H1 (cell line): ENCODE data around the gene CCDC137. TPM values are rescaled to one million over a fixed set of nuclear protein-coding genes. Genes with fewer than 3 reads are reported as not detected.
A peak's percentile ranks its signal among the peaks of the same experiment; 100 is the strongest.

ENCODE experiments used
- CTCF ChIA-PET: fragments of 300-600 bp; sonication (Branson Sonifier 250); formaldehyde crosslinking; loops from one replicate; lab custom pipeline; 2021; ENCODE audit not compliant: partially characterized antibody; lab: Charles Lee
- POLR2A ChIA-PET: fragments of 300-600 bp; sonication (Branson Sonifier 250); formaldehyde crosslinking; loops from one replicate; lab custom pipeline; 2021; ENCODE audit warnings: inconsistent platforms; ENCODE audit not compliant: partially characterized antibody; lab: Charles Lee
- DNase-seq, 2 experiments: peaks; one replicate each; pipeline versions ENCODE4 v3.0.0 to v3.0.0-alpha.2; 2010 to 2022; ENCODE audit warnings: low spot score in 2 of 2, low read depth in 1 of 2, mixed read lengths in 1 of 2
- FAIRE-seq: peaks from 2 replicates; lab custom pipeline; 2011; peaks lifted over from hg19 to GRCh38; lab: Jason Lieb, UNC
- H2AFZ ChIP-seq: 2 replicates; pipeline ENCODE4 v1.8.1; 2012; ENCODE audit warnings: low read length, inconsistent platforms
- H2AK5ac ChIP-seq: 2 replicates; pipeline ENCODE4 v1.6.1; 2013; ENCODE audit warnings: low read depth, low read length
- H2BK120ac ChIP-seq: replicated peaks from 2 replicates; pipeline ENCODE3; 2013; ENCODE audit warnings: low read depth, low read length, inconsistent platforms
- H2BK12ac ChIP-seq: 2 replicates; pipeline ENCODE4 v1.6.1; 2013; ENCODE audit warnings: low read depth, low read length
- H2BK15ac ChIP-seq: 2 replicates; pipeline ENCODE4 v1.6.1; 2013; ENCODE audit warnings: low read length
- H2BK20ac ChIP-seq: 2 replicates; pipeline ENCODE4 v1.6.1; 2013; ENCODE audit warnings: low read length
- H2BK5ac ChIP-seq: 2 replicates; pipeline ENCODE4 v1.6.1; 2013; ENCODE audit warnings: low read depth, low read length
- H3K14ac ChIP-seq: 2 replicates; pipeline ENCODE4 v1.6.1; 2013; ENCODE audit warnings: inconsistent platforms; ENCODE audit not compliant: insufficient read length
- H3K18ac ChIP-seq: 2 replicates; pipeline ENCODE4 v1.6.1; 2013; ENCODE audit warnings: low read length; ENCODE audit errors: extremely low read depth
- H3K23ac ChIP-seq: 2 replicates; pipeline ENCODE4 v1.6.1; 2013; ENCODE audit warnings: inconsistent platforms; ENCODE audit not compliant: insufficient read length
- H3K23me2 ChIP-seq: 2 replicates; pipeline ENCODE4 v1.6.1; 2013; ENCODE audit warnings: low read depth, low read length
- H3K27ac ChIP-seq: 2 replicates; pipeline ENCODE4 v1.6.1; 2011; ENCODE audit warnings: low read depth, low read length, inconsistent platforms
- H3K27me3 ChIP-seq, 4 experiments: replicated peaks in 1 of 4; 1 replicate in 1 of 4; 2 replicates in 3 of 4; pipeline versions ENCODE4 v1.6.1 to v1.8.1; 2011 to 2013; ENCODE audit warnings: low read length in 3 of 4, mild to moderate bottlenecking in 3 of 4, inconsistent platforms in 2 of 4, mixed read lengths in 2 of 4, moderate library complexity in 1 of 4; ENCODE audit not compliant: control insufficient read depth in 3 of 4, insufficient read depth in 3 of 4; ENCODE audit errors: extremely low read depth in 1 of 4
- H3K36me3 ChIP-seq, 4 experiments: 2 replicates each; pipeline versions ENCODE4 v1.6.1 to v1.8.1; 2011 to 2013; ENCODE audit warnings: mild to moderate bottlenecking in 4 of 4, low read length in 3 of 4, moderate library complexity in 2 of 4, control low read depth in 1 of 4, inconsistent platforms in 1 of 4; ENCODE audit not compliant: insufficient read depth in 4 of 4, control insufficient read depth in 2 of 4
- H3K4ac ChIP-seq: replicated peaks from 2 replicates; pipeline ENCODE3; 2013; ENCODE audit warnings: low read length, low read depth, mixed read lengths, inconsistent platforms; ENCODE audit not compliant: insufficient read length
- H3K4me1 ChIP-seq, 4 experiments: replicated peaks in 1 of 4; 1 replicate in 1 of 4; 2 replicates in 3 of 4; pipeline versions ENCODE4 v1.6.1 to v1.8.1; 2011 to 2013; ENCODE audit warnings: low read length in 3 of 4, inconsistent platforms in 2 of 4, mixed read lengths in 1 of 4; ENCODE audit not compliant: insufficient read depth in 4 of 4, control insufficient read depth in 3 of 4
- H3K4me2 ChIP-seq, 2 experiments: 2 replicates each; pipeline versions ENCODE4 v1.6.1 to v1.8.1; 2011 to 2013; ENCODE audit warnings: low read depth in 2 of 2, low read length in 2 of 2, control low read depth in 1 of 2, inconsistent platforms in 1 of 2, mild to moderate bottlenecking in 1 of 2; ENCODE audit not compliant: insufficient read depth in 1 of 2
- H3K4me3 ChIP-seq, 4 experiments: fragments of 200-600, 300-600 bp in 1 of 4; sonication (generic), shearing (Covaris generic), sonication (Bioruptor Twin) in 1 of 4; 2 replicates each; pipeline versions ENCODE4 v1.5.1 to v1.8.1; 2011 to 2016; ENCODE audit warnings: low read length in 4 of 4, low read depth in 3 of 4, control low read depth in 2 of 4, inconsistent platforms in 2 of 4, mild to moderate bottlenecking in 2 of 4, mixed read lengths in 1 of 4, moderate library complexity in 1 of 4; ENCODE audit not compliant: insufficient read depth in 2 of 4; ENCODE audit errors: extremely low read depth in 1 of 4
- H3K56ac ChIP-seq: replicated peaks from 2 replicates; pipeline ENCODE3; 2013; ENCODE audit warnings: low read depth, mild to moderate bottlenecking, mixed read lengths, low read length, inconsistent platforms; ENCODE audit not compliant: insufficient read length
- H3K79me1 ChIP-seq: 2 replicates; pipeline ENCODE4 v1.6.1; 2013; ENCODE audit warnings: low read depth, low read length, control low read depth
- H3K79me2 ChIP-seq, 2 experiments: 2 replicates each; pipeline versions ENCODE4 v1.6.1 to v1.8.1; 2012 to 2013; ENCODE audit warnings: low read length in 2 of 2, mild to moderate bottlenecking in 2 of 2, inconsistent platforms in 1 of 2; ENCODE audit not compliant: insufficient read depth in 2 of 2, control insufficient read depth in 1 of 2
- H3K9ac ChIP-seq, 4 experiments: replicated peaks in 1 of 4; 1 replicate in 1 of 4; 2 replicates in 3 of 4; pipeline versions ENCODE4 v1.6.1 to v1.8.1; 2011 to 2013; ENCODE audit warnings: low read depth in 3 of 4, low read length in 3 of 4, control low read depth in 2 of 4, mild to moderate bottlenecking in 2 of 4, moderate library complexity in 2 of 4, inconsistent platforms in 1 of 4; ENCODE audit errors: extremely low read depth in 1 of 4
- H3K9me3 ChIP-seq, 2 experiments: 2 replicates each; pipeline versions ENCODE4 v1.6.1 to v1.8.1; 2012 to 2013; ENCODE audit warnings: mild to moderate bottlenecking in 2 of 2, moderate library complexity in 2 of 2, control low read depth in 1 of 2, inconsistent platforms in 1 of 2, low read depth in 1 of 2, low read length in 1 of 2, mixed read lengths in 1 of 2; ENCODE audit not compliant: insufficient read depth in 2 of 2
- H4K20me1 ChIP-seq, 2 experiments: replicated peaks in 1 of 2; 2 replicates each; pipeline versions ENCODE3 to v1.8.1; 2011 to 2013; ENCODE audit warnings: inconsistent platforms in 2 of 2, low read length in 2 of 2, mild to moderate bottlenecking in 1 of 2; ENCODE audit not compliant: insufficient read depth in 2 of 2, control insufficient read depth in 1 of 2
- H4K5ac ChIP-seq: 2 replicates; pipeline ENCODE4 v1.6.1; 2013; ENCODE audit warnings: low read length, low read depth, mixed read lengths, inconsistent platforms; ENCODE audit not compliant: insufficient read length
- H4K8ac ChIP-seq: 2 replicates; pipeline ENCODE4 v1.8.0; 2013; ENCODE audit warnings: mild to moderate bottlenecking, moderate library complexity, low read length, inconsistent platforms; ENCODE audit not compliant: insufficient read depth; ENCODE audit errors: extremely low read depth
- H4K91ac ChIP-seq: replicated peaks from 2 replicates; pipeline ENCODE3; 2013; ENCODE audit warnings: low read length, mixed read lengths, inconsistent platforms; ENCODE audit not compliant: insufficient read length
- CHD1 ChIP-seq: IDR thresholded peaks from 2 replicates; pipeline ENCODE4 v1.6.1; 2012; ENCODE audit warnings: low read depth, low read length, improper control_type of control experiment
- CREB1 ChIP-seq: IDR thresholded peaks from 2 replicates; pipeline ENCODE4 v1.6.1; 2012; ENCODE audit warnings: inconsistent platforms
- EGR1 ChIP-seq: IDR thresholded peaks from 2 replicates; pipeline ENCODE4 v1.6.1; 2011; ENCODE audit warnings: low read depth, low read length, borderline replicate concordance
- GABPA ChIP-seq: IDR thresholded peaks from 2 replicates; pipeline ENCODE4 v1.6.1; 2011; ENCODE audit warnings: mild to moderate bottlenecking, low read length, moderate library complexity, borderline replicate concordance; ENCODE audit not compliant: insufficient read depth
- RAD21 ChIP-seq, 2 experiments: IDR thresholded peaks in 1 of 2; conservative IDR thresholded peaks in 1 of 2; 2 replicates each; pipeline ENCODE4 v1.6.1; 2011; ENCODE audit warnings: low read depth in 2 of 2, low read length in 2 of 2, improper control_type of control experiment in 1 of 2, inconsistent platforms in 1 of 2, mild to moderate bottlenecking in 1 of 2, moderate library complexity in 1 of 2
- SP4 ChIP-seq: IDR thresholded peaks from 2 replicates; pipeline ENCODE4 v1.6.1; 2012; ENCODE audit warnings: low read length, inconsistent platforms
- SRF ChIP-seq: IDR thresholded peaks from 2 replicates; pipeline ENCODE4 v1.6.1; 2011; ENCODE audit warnings: mild to moderate bottlenecking, low read depth, low read length, moderate library complexity
- SUZ12 ChIP-seq: fragments of 200-600 bp; sonication (generic); IDR thresholded peaks from 2 replicates; pipeline ENCODE4 v1.6.1; 2012; ENCODE audit warnings: mild to moderate bottlenecking, inconsistent platforms, low read length, moderate library complexity, mixed read lengths
- TAF7 ChIP-seq: optimal IDR thresholded peaks from 2 replicates; pipeline ENCODE3; 2011; ENCODE audit warnings: low read depth, mild to moderate bottlenecking, inconsistent platforms, low read length, moderate library complexity, borderline replicate concordance
- TCF12 ChIP-seq: IDR thresholded peaks from 2 replicates; pipeline ENCODE4 v1.6.1; 2011; ENCODE audit warnings: low read depth, mild to moderate bottlenecking, low read length
- ZNF274 ChIP-seq: IDR thresholded peaks from 2 replicates; pipeline ENCODE4 v1.7.0; 2012; ENCODE audit warnings: low read length, borderline replicate concordance; ENCODE audit errors: extremely low read depth
- WGBS, 2 experiments: shearing (Covaris generic) in 1 of 2; methylation state at CpG; one replicate each; pipeline versions ENCODE4 v1.1.6 to v1.1.7; 2013 to 2015; ENCODE audit warnings: low lambda C conversion rate in 2 of 2, mixed read lengths in 2 of 2, inconsistent platforms in 1 of 2, low coverage in 1 of 2, missing lambda C conversion rate in 1 of 2; ENCODE audit not compliant: insufficient replicate concordance in 2 of 2, insufficient coverage in 1 of 2, insufficient read length in 1 of 2; ENCODE audit errors: extremely low coverage in 1 of 2, missing lambda C conversion rate in 1 of 2; 5-methylcytosine and 5-hydroxymethylcytosine counted together
- polyA plus RNA-seq, 7 experiments: library from polyadenylated mRNA; depleted of rRNA in 3 of 7; stranded (reverse) in 5 of 7; unstranded in 2 of 7; fragments of >200 nt in 5 of 7; fragments of 200-250 nt in 2 of 7; gene quantifications; 1 replicate in 5 of 7; 2 replicates in 1 of 7; 4 replicates in 1 of 7; pipeline versions ENCODE4 v1.2.1 to v1.2.3, GENCODE V29; 2011 to 2013; ENCODE audit warnings: missing spikeins in 2 of 7, mixed read lengths in 2 of 7
- total RNA-seq: library from RNA; stranded (reverse); fragmentation: NEBNext Ultra II Directional; extraction: Animal tissue kit (Norgen Biotek cat#: 25700); gene quantifications from 2 replicates; pipeline ENCODE4 v1.2.1, GENCODE V29; 2021
- TF ChIP-seq, protein P1 (sequence below): IDR thresholded peaks from 2 replicates; pipeline ENCODE4 v1.6.1; 2012; ENCODE audit warnings: inconsistent platforms
- TF ChIP-seq, protein P2 (sequence below): IDR thresholded peaks from 2 replicates; pipeline ENCODE4 v1.6.1; 2011; ENCODE audit warnings: low read depth, mild to moderate bottlenecking, low read length; ENCODE audit not compliant: insufficient read depth

Gene CCDC137
- total and polyA plus RNA-seq, 2 of the 8 experiments (the other 6 are each of a cell fraction or from before 2014, with no cell fraction given), result 17.6 to 38.6 TPM

DNA sequence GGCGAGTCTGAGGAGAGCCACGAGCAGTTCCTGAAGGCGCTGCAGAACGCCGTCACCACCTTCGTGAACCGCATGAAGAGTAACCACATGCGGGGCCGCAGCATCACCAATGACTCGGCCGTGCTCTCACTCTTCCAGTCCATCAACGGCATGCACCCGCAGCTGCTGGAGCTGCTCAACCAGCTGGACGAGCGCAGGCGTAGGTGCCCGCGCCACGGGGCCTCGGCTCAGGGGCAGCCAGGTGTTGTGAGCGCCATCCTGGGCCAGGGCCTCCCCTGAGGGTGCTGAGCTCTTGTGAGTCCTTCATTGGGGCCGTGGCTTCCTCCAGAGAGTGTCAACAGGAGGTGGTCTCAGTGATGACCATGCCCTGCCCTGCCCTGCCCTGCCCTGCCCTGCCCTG, 29.3 kb downstream of the CCDC137 start:
- no peak for FAIRE-seq
- H3K4ac ChIP-seq, result no peak overlapping the region
- no peak overlapping the region for H2BK120ac ChIP-seq
- H2BK5ac ChIP-seq, result no peak overlapping the region
- no peak overlapping the region for H3K56ac ChIP-seq
- no peak overlapping the region for H2AFZ ChIP-seq
- no peak overlapping the region for H4K91ac ChIP-seq
- CTCF ChIA-PET, result interaction anchor here (0.6 to 2.0 kb wide), 8 partner anchors 11 to 398 kb away, joined by 3 to 5 read pairs (median 4); no protein-coding TSS in a partner anchor
- peak overlapping the region; percentile 57; the same call in 1 of the 2 replicates for H4K8ac ChIP-seq
- TF ChIP-seq TCF12 (no peak), RAD21 (IDR thresholded peaks at IDR 0.05 in 1 of 2, conservative IDR thresholded peaks at IDR 0.05 in 1 of 2; ENCODE audit: low read depth in 2 of 2, low read length in 2 of 2) (no peak), SRF (no peak), SP4 (no peak), CHD1 (no peak), SUZ12 (no peak), CREB1 (no peak), TAF7 (no peak), GABPA (no peak), ZNF274 (no peak), EGR1 (no peak)
- TF ChIP-seq, protein P1, sequence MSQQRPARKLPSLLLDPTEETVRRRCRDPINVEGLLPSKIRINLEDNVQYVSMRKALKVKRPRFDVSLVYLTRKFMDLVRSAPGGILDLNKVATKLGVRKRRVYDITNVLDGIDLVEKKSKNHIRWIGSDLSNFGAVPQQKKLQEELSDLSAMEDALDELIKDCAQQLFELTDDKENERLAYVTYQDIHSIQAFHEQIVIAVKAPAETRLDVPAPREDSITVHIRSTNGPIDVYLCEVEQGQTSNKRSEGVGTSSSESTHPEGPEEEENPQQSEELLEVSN, result no peak
- TF ChIP-seq, protein P2, sequence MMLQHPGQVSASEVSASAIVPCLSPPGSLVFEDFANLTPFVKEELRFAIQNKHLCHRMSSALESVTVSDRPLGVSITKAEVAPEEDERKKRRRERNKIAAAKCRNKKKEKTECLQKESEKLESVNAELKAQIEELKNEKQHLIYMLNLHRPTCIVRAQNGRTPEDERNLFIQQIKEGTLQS, result no peak
- no peaks in the 10 kb centered on the region for H3K23me2 ChIP-seq
- H3K4me3 ChIP-seq, result no peak overlapping the region
- peaks cover 2 to 47% (median 30%) of the 10 kb centered on the region in 4 experiments; a peak in 6 of 8 replicates for H3K36me3 ChIP-seq
- no peak overlapping the region for H2BK15ac ChIP-seq
- no peak overlapping the region for H3K4me2 ChIP-seq
- no peak for DNase-seq
- peaks cover 0 to 3% of the 10 kb centered on the region in 2 experiments; a peak in 1 of 4 replicates for H3K79me2 ChIP-seq
- WGBS, 2 experiments, result 97% methylated on average over 22 of the region's 22 CpGs; no CpG with 5 or more reads in 1 of the 2 experiments
- no peak overlapping the region for H3K18ac ChIP-seq
- H4K20me1 ChIP-seq, result peaks cover 6 to 9% of the 10 kb centered on the region in 2 experiments
- no peak overlapping the region for H3K9ac ChIP-seq
- no peak overlapping the region for H2BK12ac ChIP-seq
- no peak overlapping the region for H2BK20ac ChIP-seq
- peaks cover 2% of the 10 kb centered on the region for H3K79me1 ChIP-seq
- H3K27ac ChIP-seq, result no peak overlapping the region
- H3K4me1 ChIP-seq, result no peaks in the 10 kb centered on the region
- H3K23ac ChIP-seq, result no peak overlapping the region
- no peaks in the 10 kb centered on the region for H3K27me3 ChIP-seq
- POLR2A ChIA-PET, result interaction anchor here (1.0 to 28.4 kb wide), 6 partner anchors 13 to 29 kb away, joined by 3 to 436 read pairs (median 7); partner anchors contain the start of genes ARL16, CCDC137, HGS and MRPL12
- no peaks in the 10 kb centered on the region for H3K9me3 ChIP-seq
- no peak overlapping the region for H3K14ac ChIP-seq
- no peak overlapping the region for H2AK5ac ChIP-seq
- H4K5ac ChIP-seq, result no peak overlapping the region
